Adipocyte (in vitro differentiated cells): ENCODE measurements around the gene TECPR2.
A peak's percentile ranks its signal among the peaks of the same experiment; 100 is the strongest.
"Not testable (repeated sequence)": the region's sequence is repeated elsewhere in the genome, so short reads cannot be mapped to it uniquely, and the experiment has no call there.

ENCODE experiments used
- DNase-seq: peaks from one replicate; pipeline ENCODE4 v3.0.0-alpha.2; 2015; ENCODE audit warnings: low read depth
- H3K27me3 ChIP-seq: replicated peaks from 2 replicates; pipeline ENCODE4 v1.7.0; 2013; ENCODE audit warnings: mild to moderate bottlenecking, low read length, moderate library complexity; ENCODE audit not compliant: control insufficient read depth, insufficient read depth
- H3K36me3 ChIP-seq: 2 replicates; pipeline ENCODE4 v1.7.0; 2013; ENCODE audit warnings: low read length, mild to moderate bottlenecking, moderate library complexity; ENCODE audit not compliant: control insufficient read depth, insufficient read depth, severe bottlenecking
- H3K4me1 ChIP-seq: 2 replicates; pipeline ENCODE4 v1.7.0; 2013; ENCODE audit warnings: mild to moderate bottlenecking, low read length, moderate library complexity; ENCODE audit not compliant: control insufficient read depth, insufficient read depth
- H3K4me3 ChIP-seq: 2 replicates; pipeline ENCODE4 v1.7.0; 2013; ENCODE audit warnings: mild to moderate bottlenecking, low read length, moderate library complexity
- H3K9ac ChIP-seq: 2 replicates; pipeline ENCODE4 v1.7.0; 2013; ENCODE audit warnings: mild to moderate bottlenecking, low read length, moderate library complexity
- H3K9me3 ChIP-seq: 2 replicates; pipeline ENCODE4 v1.7.0; 2013; ENCODE audit warnings: mild to moderate bottlenecking, low read length, moderate library complexity; ENCODE audit not compliant: control insufficient read depth

The TECPR2 gene

DNA sequence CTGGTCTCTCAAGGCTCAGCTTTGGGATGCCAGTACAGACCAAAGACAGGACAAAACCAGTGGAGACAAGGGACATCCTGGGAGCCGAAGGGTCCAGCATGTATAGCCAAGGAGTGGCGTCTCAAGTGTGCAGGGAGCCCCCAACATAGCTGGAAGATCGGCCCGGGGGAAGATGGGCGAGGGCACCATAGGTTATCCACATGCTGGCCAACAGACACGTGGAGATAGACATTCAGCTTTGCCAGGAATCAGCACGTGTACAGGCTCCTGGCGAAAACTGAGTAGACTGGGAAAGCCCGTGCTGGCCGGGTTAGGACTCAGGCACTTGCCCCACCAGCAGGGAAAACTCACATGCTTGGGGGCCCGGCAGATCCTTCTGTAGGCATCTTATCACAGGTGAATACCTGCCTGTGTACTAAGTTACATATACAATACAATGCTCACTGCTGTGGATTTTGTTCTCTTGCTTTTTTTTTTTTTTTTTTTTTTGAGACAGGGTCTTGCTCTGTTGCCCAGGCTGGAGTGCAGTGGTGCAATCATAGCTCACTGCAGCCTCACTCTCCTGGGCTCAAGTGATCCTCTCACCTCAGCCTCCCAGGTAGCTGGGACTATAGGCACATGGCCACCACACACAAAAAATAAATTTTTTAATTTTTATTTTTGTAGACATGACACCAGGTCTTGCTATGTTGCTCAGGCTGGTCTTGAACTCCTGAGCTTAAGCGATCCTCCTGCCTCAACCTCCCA lies 152.4 kb downstream of the TECPR2 start:
- Histone ChIP-seq H3K9ac (no peak overlapping the region), H3K27me3 (no peaks in the 10 kb centered on the region), H3K4me3 (no peak overlapping the region), H3K36me3 (no peaks in the 10 kb centered on the region), H3K4me1 (peaks cover 26% of the 10 kb centered on the region), H3K9me3 (no peaks in the 10 kb centered on the region)
- DNase-seq, result no peak

- no peaks in the 10 kb centered on the region for H3K36me3 ChIP-seq
- DNase-seq, result peak; percentile 69
- no peaks in the 10 kb centered on the region for H3K27me3 ChIP-seq
- peaks cover 12% of the 10 kb centered on the region for H3K4me1 ChIP-seq
- H3K9ac ChIP-seq, result peak overlapping the region; percentile 83
- H3K4me3 ChIP-seq, result peak overlapping the region; percentile 81
- no peaks in the 10 kb centered on the region for H3K9me3 ChIP-seq
Measured at GRCh38 chr14:102516531-102517391, 154.0 kb downstream of the TECPR2 start.

DNA sequence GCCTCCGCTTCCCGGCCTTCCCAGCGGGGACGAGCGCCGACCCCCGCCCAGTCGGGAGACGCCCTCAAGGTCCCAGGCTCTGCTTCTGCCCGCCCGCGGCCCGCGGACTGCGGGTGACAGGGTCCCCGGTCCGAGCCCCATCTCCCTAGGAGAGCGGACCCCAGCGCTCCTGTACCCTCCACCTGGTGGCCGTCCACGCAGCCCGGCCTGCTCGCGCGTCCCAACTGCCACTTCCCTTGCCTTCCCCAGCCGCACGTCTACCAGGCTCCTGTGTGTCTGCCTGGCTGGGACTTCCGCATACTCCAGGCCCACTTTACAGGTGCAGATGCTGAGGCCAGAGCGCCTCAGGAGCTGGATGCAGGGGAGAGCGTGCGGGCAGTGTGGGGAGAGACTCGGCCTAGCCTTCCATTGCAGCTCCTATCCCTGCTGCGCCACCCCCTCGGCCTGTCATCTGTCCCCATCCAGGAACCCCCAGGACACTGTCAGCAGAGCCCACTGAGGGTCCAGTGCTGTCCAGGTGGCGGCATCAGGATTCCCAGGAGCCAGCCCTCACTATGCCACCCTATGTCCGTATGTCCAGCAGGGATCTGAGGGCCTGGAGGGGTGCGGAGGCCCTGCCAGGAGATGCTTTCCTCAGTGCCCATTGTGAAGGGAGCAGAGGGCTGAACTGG lies 154.8 kb downstream of the TECPR2 start:
- peaks cover 5% of the 10 kb centered on the region for H3K4me1 ChIP-seq
- H3K27me3 ChIP-seq, result no peaks in the 10 kb centered on the region
- no peak for DNase-seq
- peak overlapping the region; percentile 81 for H3K4me3 ChIP-seq
- H3K36me3 ChIP-seq, result no peaks in the 10 kb centered on the region
- H3K9me3 ChIP-seq, result no peaks in the 10 kb centered on the region
- H3K9ac ChIP-seq, result peak overlapping the region; percentile 83

GRCh38 chr14:102518063-102518648 lies 155.4 kb downstream of the TECPR2 start:
- H3K9me3 ChIP-seq, result no peaks in the 10 kb centered on the region
- no peak overlapping the region for H3K4me3 ChIP-seq

GRCh38 chr14:102519709-102520108 lies 157.0 kb downstream of the TECPR2 start:
- H3K27me3 ChIP-seq, DNase-seq, H3K9me3 ChIP-seq, H3K4me3 ChIP-seq, H3K9ac ChIP-seq, H3K4me1 ChIP-seq, H3K36me3 ChIP-seq: not testable (repeated sequence)

More at GRCh38 chr14:102518063-102518648, 155.4 kb downstream of the TECPR2 start:
- Histone ChIP-seq H3K27me3 (no peaks in the 10 kb centered on the region), H3K4me1 (peaks cover 4% of the 10 kb centered on the region), H3K9ac (no peak overlapping the region), H3K36me3 (no peaks in the 10 kb centered on the region)
- no peak for DNase-seq

DNA sequence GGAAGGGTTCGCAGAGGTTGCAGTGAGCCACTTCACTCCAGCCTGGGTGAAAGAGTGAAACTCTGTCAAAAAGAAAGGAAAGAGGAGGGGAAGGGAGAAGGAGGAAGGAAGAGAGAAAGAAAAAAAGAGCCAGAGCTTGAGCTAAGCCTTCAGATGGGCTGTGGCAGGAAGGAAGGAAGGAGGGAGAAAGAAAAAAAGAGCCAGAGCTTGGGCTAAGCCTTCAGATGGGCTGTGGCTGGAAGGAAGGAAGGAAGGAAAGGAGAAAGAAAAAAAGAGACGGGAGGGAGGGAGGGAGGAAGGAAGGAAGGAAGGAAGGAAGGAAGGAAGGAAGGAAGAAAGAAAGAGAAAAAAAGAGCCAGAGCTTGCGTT lies 160.4 kb downstream of the TECPR2 start:
- Histone ChIP-seq H3K9me3 (no peaks in the 10 kb centered on the region), H3K27me3 (no peaks in the 10 kb centered on the region), H3K36me3 (no peaks in the 10 kb centered on the region), H3K9ac (no peak overlapping the region), H3K4me1 (peaks cover 12% of the 10 kb centered on the region), H3K4me3 (no peak overlapping the region)
- DNase-seq, result no peak

DNA sequence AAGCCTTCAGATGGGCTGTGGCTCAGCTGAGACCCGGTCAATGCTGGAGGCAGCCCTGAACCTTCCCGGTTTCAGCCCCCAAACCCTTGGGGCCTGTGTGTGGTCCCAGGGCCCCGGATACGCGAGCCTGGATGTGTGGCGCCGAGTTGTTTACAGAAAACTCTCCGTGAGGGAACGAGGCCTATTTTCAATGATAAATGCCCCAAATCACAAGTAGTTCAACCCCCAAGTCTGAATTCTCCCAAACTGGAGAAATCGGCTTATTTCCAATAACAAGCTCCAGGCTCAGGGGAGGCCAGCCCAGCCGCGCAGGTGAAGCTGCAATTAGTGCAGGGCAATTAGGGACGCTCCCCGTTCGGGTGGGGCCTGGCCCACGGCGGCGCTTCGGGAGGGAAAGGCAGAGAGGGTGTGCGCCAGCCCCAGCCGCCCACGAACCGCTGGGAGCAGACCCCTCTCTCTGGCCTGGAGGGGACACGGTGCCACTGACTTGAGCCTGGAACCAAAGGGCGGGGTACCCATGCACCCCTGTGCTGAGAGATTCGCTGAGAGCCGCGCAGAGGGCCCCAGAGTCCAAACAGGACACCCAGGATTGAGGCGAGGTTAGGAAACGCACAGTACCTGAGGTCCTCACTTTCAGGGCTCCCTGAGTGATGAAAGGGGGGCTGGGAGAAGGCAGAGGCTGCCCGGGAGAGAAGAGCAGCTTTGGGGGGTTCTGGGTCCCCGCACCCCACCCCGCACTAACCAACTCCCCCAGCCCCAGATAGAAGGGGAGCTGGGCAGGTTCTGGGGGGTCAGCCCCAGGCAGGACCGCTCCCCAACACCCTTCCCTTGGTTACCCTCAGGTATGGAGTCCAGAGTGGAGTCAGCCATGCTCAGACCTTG lies 161.1 kb downstream of the TECPR2 start:
- Histone ChIP-seq H3K4me3 (peak overlapping the region; percentile 86), H3K36me3 (no peaks in the 10 kb centered on the region), H3K4me1 (peaks cover 12% of the 10 kb centered on the region), H3K9ac (peak overlapping the region; percentile 64), H3K9me3 (no peaks in the 10 kb centered on the region), H3K27me3 (no peaks in the 10 kb centered on the region)
- no peak for DNase-seq

DNA sequence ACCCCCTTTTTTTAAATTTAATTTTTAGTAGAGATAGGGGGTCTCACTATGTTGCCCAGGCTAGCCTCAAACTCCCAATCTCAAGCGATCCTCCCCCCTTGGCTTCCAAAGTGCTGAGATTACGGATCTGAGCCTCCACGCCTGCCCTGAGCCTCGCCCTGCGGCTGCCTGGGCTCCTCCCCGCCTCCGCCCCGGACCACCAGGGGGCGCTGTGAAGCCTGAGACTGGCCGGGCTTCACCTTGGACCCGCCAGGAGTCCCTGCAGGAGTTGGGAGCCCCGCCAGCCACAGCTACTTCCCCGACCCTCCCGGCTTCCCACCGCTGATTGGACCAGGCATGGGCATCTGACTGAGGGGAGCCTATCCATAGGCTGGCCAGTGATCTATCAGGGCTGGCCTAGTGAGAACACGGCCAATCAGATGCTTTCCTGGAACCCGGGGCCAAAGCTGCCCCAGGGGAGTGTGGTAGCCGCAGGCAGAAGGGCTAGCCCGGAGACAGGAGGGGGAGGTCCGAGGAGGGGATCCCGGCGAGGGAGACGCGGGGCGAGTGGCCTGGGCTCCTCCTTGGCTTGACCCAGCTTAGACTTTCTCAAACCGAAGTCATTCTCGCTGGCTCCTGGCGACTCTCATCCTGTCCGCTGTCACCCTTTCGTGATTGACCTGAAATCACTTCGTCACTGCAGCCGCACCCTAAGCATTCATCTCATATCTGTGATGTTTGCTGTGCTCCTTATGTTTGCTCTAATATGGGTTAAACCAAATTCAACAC lies 161.9 kb downstream of the TECPR2 start:
- Histone ChIP-seq H3K4me3 (peak overlapping the region; percentile 86), H3K9ac (peak overlapping the region; percentile 82), H3K9me3 (no peaks in the 10 kb centered on the region), H3K36me3 (no peaks in the 10 kb centered on the region), H3K27me3 (no peaks in the 10 kb centered on the region), H3K4me1 (peaks cover 12% of the 10 kb centered on the region)
- peak; percentile 99 for DNase-seq

DNA sequence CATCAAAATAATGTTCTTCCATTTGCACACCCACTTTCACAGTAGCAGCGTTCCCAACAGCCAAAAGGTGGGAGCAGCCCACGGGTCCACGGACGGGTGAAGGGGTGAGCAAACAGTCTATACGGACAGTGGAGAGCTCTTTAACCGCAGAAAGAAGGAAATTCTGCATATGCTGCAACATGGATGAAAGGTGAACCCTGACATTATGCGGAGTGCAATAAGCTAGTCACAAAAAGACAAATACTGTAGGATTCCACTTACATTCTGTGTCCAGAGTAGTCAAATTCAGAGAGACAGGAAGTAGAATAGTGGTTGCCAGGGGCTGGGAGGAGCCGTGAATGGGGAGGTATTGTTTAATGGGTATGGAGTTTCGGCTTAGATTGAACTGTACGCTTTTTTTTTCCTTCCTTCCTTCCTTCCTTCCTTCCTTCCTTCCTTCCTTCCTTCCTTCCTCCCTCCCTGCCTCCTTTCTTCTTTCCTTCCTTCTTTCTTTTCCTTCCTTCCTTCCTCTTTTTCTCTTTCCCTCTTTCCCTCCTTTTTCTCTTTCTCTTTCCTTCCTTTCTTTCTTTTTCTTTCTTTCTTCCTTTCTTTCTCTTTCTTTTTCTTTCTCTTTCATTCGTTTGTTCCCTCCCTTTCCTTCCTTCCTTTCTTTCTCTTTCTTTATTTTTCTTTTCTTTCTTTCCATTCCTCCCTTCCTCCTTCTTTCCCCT lies 162.6 kb downstream of the TECPR2 start:
- H3K4me1 ChIP-seq, result peaks cover 12% of the 10 kb centered on the region
- H3K9me3 ChIP-seq, result no peaks in the 10 kb centered on the region
- H3K27me3 ChIP-seq, result no peaks in the 10 kb centered on the region
- H3K9ac ChIP-seq, result peak overlapping the region; percentile 82
- H3K4me3 ChIP-seq, result peak overlapping the region; percentile 86
- no peaks in the 10 kb centered on the region for H3K36me3 ChIP-seq
- DNase-seq, result peak; percentile 82
